LNCAP (cell line): ENCODE data around the gene BCR.

Experiments
- TF ChIP-seq, protein P1 (sequence below): fragments of 450-650 bp; IDR thresholded peaks from 2 replicates; pipeline ENCODE4 v1.5.1; 2017; ENCODE audit warnings: mild to moderate bottlenecking

Gene BCR

DNA sequence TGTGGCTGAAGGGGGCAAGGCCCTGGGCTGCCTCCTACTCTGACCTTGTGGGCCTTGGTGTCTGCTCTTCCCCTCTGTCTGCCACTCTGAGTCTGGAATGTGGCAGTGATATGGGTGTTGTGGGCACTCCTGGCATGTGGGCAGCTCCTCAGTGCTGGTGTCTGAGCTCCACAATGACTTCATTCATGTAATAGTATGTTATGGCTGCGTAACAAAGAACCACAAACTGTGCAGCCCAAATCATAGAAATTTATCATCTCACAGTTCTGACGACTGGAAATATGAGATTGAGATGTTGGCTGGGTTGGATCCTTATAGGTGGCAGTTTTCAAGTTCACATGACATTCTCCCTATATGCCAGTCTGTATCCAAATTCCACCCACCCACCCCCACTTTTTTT lies 59.1 kb downstream of the BCR start:
- TF ChIP-seq, protein P1, sequence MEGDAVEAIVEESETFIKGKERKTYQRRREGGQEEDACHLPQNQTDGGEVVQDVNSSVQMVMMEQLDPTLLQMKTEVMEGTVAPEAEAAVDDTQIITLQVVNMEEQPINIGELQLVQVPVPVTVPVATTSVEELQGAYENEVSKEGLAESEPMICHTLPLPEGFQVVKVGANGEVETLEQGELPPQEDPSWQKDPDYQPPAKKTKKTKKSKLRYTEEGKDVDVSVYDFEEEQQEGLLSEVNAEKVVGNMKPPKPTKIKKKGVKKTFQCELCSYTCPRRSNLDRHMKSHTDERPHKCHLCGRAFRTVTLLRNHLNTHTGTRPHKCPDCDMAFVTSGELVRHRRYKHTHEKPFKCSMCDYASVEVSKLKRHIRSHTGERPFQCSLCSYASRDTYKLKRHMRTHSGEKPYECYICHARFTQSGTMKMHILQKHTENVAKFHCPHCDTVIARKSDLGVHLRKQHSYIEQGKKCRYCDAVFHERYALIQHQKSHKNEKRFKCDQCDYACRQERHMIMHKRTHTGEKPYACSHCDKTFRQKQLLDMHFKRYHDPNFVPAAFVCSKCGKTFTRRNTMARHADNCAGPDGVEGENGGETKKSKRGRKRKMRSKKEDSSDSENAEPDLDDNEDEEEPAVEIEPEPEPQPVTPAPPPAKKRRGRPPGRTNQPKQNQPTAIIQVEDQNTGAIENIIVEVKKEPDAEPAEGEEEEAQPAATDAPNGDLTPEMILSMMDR: no peak

DNA sequence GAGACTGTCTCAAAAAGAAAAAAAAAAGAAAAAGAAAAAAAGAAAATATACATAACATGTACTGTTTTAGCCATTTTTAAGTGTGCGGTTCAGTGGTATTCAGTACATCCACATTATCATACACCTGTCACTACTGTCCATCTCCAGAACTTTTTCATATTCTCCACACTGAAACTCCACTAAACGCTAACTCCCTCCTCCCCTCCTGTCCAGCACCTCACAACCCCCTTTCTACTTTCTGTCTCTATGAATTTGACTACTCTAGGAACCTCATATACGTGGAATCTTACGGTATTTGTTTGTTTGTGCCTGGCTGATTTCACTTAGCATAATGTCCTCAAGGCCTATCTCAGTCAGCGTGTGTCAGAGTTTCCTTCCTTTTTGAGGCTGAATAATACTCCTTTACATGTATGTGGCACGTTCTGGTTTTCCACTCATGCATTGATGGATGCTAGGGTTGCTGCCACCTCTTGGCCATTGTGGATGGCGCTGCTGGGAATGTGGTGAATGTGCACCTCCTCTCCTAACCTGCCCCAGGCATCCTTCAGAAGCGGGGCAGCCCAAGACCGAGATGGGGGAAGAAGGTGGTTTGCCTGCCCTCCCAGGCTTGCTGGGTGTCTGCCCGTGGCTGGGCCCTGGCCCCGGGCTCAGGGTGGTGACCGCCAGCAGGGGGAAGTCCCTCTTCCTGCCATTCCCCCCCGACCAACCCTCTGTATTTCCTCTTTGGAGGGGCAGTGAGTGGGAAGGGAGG lies 60.5 kb downstream of the BCR start:
- TF ChIP-seq, protein P1: no peak; the same call in 1 of the 2 replicates

DNA sequence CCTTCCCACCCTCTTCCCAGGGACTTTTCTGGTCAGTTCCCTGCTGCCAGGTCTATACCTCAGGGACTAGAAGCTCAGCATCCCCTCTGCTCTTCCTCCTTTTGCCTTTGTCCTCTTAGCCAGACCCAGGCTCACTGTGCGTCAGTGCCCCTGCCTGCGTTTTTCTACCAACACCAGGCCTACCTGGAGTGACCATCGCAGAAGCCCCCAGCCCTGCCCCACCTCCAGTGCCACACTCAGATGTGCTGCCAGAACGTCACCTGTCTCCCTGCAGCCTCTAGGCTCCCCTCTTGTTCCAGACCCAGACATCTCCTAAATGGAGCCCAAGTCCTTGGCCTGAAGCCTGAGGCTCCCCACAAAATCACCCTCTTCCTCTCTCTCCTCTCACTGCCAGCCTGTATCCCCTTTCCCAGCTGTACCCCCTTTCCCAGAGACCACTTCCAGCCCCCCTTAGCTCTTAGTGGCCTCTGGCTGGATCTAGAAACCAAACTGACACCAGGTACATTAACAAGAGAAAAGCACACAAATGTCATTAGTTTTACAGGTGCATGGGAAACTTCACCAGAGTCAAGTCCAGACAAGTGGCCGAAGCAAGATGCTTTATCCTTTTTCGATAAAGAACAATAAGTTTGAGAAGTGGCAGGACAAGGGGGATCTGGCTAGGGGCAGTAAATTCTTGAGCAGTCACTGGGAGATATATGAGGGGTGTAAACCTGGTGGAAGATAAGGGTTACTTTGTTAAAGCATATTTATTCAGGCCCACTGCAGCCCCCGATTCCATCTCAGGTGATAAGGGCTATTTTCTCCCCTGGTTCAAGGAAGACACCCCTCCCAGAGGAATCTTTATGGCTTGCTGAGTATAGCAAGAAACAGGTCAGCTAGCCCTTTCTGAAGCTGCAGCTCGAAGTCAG lies 61.5 kb downstream of the BCR start:
- TF ChIP-seq, protein P1: no peak

DNA sequence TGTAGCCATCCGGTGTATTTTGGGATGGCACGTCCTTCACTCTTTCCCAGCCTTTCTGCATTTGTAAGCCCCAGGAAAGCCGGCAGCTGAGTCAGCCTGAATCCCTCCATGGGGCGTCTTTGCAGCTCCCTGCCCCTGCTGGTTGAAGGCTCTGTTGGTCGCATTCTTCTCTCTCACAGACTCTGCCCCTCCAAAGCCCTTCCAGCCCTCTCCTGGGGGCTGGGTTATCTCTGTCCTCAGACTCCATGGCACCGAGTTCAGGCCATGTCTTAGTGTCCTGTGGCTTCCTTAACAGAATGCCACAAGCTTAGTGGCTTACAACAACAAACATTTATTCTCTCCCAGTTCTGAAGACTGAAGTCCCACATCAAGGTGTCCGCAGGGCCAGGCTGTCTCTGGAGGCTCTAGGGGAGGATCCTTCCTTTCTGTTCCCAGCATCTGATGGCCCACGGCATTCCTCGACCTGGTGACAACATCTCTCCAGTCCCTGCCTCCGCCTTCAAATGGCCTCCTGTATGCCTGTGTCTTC lies 62.2 kb downstream of the BCR start:
- TF ChIP-seq, protein P1: no peak

DNA sequence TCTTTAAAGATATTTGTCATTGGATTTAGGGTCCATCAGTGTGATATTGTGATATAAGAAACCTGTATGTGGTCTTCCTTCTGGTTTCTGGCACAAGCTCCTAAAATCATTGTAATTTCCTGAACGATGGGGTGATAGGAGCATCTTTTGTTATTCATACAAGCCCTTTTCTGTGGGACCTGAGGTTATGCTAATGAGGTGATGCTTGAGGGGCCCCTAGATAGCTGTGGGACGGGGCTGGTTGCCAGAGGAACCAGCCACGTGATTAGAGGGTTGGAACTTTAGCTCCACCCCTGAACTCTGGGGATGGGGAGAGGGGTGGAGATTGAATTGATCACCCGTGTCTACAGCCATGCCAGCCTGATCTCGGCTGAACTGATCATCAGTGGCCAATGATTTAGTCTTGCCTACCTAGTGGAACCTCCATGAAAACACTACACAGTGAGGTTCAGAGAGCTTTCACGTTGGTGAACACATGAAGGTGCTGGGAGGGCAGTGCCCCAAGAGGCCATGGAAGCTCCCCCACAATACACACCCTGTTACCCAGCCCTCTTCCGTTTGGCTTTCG lies 62.8 kb downstream of the BCR start:
- TF ChIP-seq, protein P1: no peak

DNA sequence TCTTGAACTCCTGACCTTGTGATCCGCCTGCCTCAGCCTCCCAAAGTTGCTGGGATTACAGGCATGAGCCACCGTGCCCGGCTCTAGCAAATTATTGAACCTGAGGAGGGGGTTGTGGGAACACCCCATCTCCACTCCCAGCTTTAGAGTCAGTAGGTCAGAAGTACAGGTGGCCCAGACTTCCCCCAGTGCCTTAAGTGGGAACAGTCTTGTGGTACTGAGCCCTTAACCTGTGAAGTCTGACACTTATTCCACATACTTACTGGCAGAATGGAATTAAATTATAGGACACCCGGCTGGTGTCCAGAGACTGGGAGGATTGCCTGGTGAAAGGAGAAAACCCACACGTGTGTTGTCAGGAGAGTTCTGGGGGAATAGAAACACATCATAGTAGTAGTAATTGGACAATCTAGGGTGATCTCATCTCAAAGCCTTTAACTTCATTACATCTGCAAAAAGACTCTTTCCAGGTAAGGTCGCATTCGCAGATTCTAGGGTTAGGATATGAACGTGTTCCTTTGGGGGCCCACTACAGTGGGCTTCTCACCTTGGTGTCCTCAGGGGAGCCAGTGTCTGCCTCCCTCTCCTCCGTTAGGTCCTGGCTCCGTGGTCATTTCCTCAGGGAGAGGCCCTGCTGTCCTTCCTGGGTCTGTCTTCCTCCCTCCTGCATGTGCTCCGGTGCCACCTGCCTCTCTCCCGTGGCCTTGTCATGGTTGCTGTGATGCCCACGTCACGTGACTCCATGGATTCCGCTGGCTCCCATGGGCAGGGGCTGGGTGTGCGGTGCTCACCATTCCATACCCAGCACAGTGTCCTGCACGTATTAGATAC lies 63.8 kb downstream of the BCR start:
- TF ChIP-seq, protein P1: no peak

DNA sequence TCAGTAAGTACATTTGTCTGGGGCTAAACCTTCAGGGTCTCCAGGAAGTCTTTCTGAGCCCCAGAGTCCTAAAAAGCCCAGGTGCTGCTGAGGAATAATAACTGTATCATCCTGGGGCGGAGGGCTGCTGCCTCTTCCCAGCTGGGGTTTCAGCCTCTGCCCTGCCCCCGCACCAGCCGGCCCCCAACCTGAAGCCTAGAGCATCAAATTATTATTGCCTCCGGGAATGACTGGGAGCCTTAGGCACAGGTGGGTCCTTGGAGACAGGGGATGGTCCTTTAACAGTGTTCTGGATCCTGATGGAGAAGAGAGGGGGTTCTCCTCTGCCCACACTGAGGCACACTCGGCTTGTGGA lies 64.4 kb downstream of the BCR start:
- TF ChIP-seq, protein P1: no peak
